OCI-LY3 (cell line): ENCODE results near the gene WWOX.

ENCODE experiments used
- H2AFZ ChIP-seq: fragments of 200-600, 300-600 bp; shearing (Covaris generic); 2 replicates; pipeline ENCODE4 v1.6.0; 2014; ENCODE audit warnings: antibody characterized with exemption, low read depth, low read length
- H3K27ac ChIP-seq: fragments of 200-600, 300-600 bp; sonication (generic); 2 replicates; pipeline ENCODE4 v1.5.1; 2014; ENCODE audit warnings: mild to moderate bottlenecking, low read length, moderate library complexity, mixed read lengths
- H3K27me3 ChIP-seq: fragments of 200-600, 300-600 bp; sonication (generic); 2 replicates; pipeline ENCODE4 v1.6.1; 2014; ENCODE audit warnings: low read depth, low read length, mixed read lengths
- H3K36me3 ChIP-seq: fragments of 200-600, 300-600 bp; sonication (generic); replicated peaks from 2 replicates; pipeline ENCODE3; 2014; ENCODE audit warnings: low read depth, low read length, mixed read lengths
- H3K4me1 ChIP-seq: fragments of 300-600, 200-600 bp; sonication (generic); 2 replicates; pipeline ENCODE4 v1.6.1; 2014; ENCODE audit warnings: low read length, mixed read lengths
- H3K4me2 ChIP-seq: fragments of 200-600, 300-600 bp; sonication (generic); 2 replicates; pipeline ENCODE4 v1.6.1; 2014; ENCODE audit warnings: low read length, mixed read lengths
- H3K4me3 ChIP-seq: fragments of 300-600, 200-600 bp; sonication (generic); 2 replicates; pipeline ENCODE4 v1.5.1; 2014; ENCODE audit warnings: antibody characterized with exemption, mild to moderate bottlenecking, low read length, moderate library complexity
- H3K79me2 ChIP-seq: fragments of 300-600, 200-600 bp; shearing (Covaris generic); 2 replicates; pipeline ENCODE4 v1.6.1; 2014; ENCODE audit warnings: mild to moderate bottlenecking, low read length, mixed read lengths
- H3K9ac ChIP-seq: fragments of 300-600, 200-600 bp; shearing (Covaris generic); 2 replicates; pipeline ENCODE4 v1.6.0; 2014; ENCODE audit warnings: mild to moderate bottlenecking, low read length, moderate library complexity
- H3K9me3 ChIP-seq: fragments of 200-600, 300-600 bp; shearing (Covaris generic); 2 replicates; pipeline ENCODE4 v1.6.1; 2014; ENCODE audit warnings: low read length, mixed read lengths; ENCODE audit not compliant: insufficient read depth
- H4K20me1 ChIP-seq: fragments of 200-600, 300-600 bp; sonication (generic); 2 replicates; pipeline ENCODE4 v1.6.1; 2016; ENCODE audit warnings: low read length, mixed read lengths; ENCODE audit not compliant: insufficient read depth
- EZH2phosphoT487 ChIP-seq: fragments of 200-600 bp; shearing (Covaris generic); IDR thresholded peaks from 2 replicates; pipeline ENCODE4 v1.6.1; 2018; ENCODE audit warnings: antibody characterized with exemption, mixed run types, low read depth
- TF ChIP-seq, protein P1 (sequence below): fragments of 200-600, 300-600 bp; sonication (generic); IDR thresholded peaks from 2 replicates; pipeline ENCODE4 v1.5.1; 2014; ENCODE audit warnings: antibody characterized with exemption, low read length, low read depth

WWOX gene

DNA sequence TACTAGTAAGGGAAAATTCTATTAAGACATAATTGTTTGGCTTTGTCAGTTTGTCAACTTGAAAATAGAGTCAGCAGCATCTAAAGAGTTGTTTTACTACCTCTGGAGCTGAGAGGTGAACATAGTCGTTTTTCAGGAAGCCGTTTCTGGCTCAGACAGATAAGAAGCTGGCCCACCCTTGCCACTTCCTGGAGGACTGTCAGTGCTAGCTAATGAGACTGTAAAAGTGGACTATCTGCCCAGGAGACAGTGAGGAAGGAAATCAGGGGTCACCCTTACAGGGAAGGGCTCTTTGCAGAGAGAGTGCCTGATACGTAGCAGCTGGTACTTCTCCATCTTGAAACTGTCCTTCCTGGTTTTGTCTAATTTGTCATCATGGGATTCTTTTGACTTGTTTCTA, 328.7 kb downstream of the WWOX start:
- TF ChIP-seq, protein P1, sequence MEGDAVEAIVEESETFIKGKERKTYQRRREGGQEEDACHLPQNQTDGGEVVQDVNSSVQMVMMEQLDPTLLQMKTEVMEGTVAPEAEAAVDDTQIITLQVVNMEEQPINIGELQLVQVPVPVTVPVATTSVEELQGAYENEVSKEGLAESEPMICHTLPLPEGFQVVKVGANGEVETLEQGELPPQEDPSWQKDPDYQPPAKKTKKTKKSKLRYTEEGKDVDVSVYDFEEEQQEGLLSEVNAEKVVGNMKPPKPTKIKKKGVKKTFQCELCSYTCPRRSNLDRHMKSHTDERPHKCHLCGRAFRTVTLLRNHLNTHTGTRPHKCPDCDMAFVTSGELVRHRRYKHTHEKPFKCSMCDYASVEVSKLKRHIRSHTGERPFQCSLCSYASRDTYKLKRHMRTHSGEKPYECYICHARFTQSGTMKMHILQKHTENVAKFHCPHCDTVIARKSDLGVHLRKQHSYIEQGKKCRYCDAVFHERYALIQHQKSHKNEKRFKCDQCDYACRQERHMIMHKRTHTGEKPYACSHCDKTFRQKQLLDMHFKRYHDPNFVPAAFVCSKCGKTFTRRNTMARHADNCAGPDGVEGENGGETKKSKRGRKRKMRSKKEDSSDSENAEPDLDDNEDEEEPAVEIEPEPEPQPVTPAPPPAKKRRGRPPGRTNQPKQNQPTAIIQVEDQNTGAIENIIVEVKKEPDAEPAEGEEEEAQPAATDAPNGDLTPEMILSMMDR = no peak
- no peak for TF ChIP-seq EZH2phosphoT487
- H3K4me3 ChIP-seq = no peak overlapping the region
- H3K79me2 ChIP-seq = no peaks in the 10 kb centered on the region
- H3K27ac ChIP-seq = no peak overlapping the region
- no peak overlapping the region for H3K9ac ChIP-seq
- no peaks in the 10 kb centered on the region for H3K36me3 ChIP-seq
- no peak overlapping the region for H3K4me2 ChIP-seq
- H4K20me1 ChIP-seq = no peaks in the 10 kb centered on the region
- no peaks in the 10 kb centered on the region for H3K27me3 ChIP-seq
- no peak overlapping the region for H2AFZ ChIP-seq
- H3K9me3 ChIP-seq = no peaks in the 10 kb centered on the region
- no peaks in the 10 kb centered on the region for H3K4me1 ChIP-seq

GRCh38 chr16:78430281-78430680, 330.8 kb downstream of the WWOX start:
- no peak overlapping the region for H3K9ac ChIP-seq
- no peak overlapping the region for H3K4me2 ChIP-seq
- no peaks in the 10 kb centered on the region for H3K4me1 ChIP-seq
- no peak overlapping the region for H2AFZ ChIP-seq
- no peaks in the 10 kb centered on the region for H4K20me1 ChIP-seq
- no peaks in the 10 kb centered on the region for H3K36me3 ChIP-seq
- H3K4me3 ChIP-seq = no peak overlapping the region
- no peaks in the 10 kb centered on the region for H3K9me3 ChIP-seq
- no peaks in the 10 kb centered on the region for H3K27me3 ChIP-seq
- H3K27ac ChIP-seq = no peak overlapping the region
- no peak for TF ChIP-seq EZH2phosphoT487
- TF ChIP-seq, protein P1 = no peak
- H3K79me2 ChIP-seq = no peaks in the 10 kb centered on the region

DNA sequence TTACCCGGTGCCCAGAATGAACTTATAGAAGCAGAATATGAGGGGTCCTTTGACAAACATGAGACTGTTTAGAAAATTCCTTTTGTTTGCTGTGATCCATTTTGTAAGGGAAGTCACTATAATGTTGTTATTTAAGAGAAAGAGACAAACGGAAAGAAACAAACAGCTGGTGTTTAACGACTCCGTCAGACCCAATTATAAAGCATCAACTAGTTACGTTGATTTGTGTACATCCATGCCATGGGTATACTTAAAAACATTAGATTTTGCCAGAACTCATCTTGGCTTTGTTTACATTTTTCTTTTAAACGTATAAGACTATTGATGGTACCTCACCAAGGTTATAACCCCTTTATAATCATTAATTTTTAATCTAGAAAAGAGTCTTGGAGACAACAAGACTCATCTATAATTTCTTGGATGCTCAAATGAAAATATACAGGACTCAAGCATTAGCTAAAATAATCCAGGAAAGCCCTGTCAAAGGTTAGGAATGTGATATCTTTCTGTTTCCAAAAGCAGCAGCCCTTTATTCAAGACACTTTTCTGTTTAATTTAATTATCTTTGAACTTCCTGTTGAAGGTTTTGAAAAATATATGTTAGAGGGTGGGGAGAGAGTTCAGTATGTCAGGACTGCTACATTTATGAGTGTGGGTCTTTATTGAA, 331.7 kb downstream of the WWOX start:
- Histone ChIP-seq H3K36me3 (no peaks in the 10 kb centered on the region), H4K20me1 (no peaks in the 10 kb centered on the region), H3K27ac (no peak overlapping the region), H3K4me2 (no peak overlapping the region), H3K27me3 (no peaks in the 10 kb centered on the region), H3K9ac (no peak overlapping the region), H3K79me2 (no peaks in the 10 kb centered on the region), H3K9me3 (no peaks in the 10 kb centered on the region), H3K4me1 (no peaks in the 10 kb centered on the region), H2AFZ (no peak overlapping the region), H3K4me3 (no peak overlapping the region)
- TF ChIP-seq EZH2phosphoT487 = no peak
- TF ChIP-seq, protein P1 = no peak

DNA sequence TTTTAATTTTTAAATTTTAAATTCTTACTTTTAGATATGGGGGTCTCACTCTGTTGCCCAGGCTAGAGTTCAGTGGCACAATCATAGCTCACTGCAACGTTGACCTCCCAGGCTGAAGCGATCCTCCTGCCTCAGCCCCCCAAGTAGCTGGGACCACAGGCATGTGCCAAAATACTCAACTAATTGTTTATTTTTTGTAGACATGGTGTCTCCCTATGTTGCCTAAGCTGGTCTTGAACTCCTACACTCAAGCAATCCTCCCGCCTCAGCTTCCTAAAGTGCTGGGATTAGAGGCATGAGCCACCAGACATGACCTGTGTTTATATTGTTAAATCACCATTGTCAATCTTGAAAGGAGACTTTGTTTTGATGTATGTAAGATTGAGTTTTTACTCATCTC, 332.2 kb downstream of the WWOX start:
- Histone ChIP-seq H4K20me1 (no peaks in the 10 kb centered on the region), H3K4me1 (no peaks in the 10 kb centered on the region), H3K27ac (no peak overlapping the region), H2AFZ (no peak overlapping the region), H3K79me2 (no peaks in the 10 kb centered on the region), H3K4me3 (no peak overlapping the region), H3K27me3 (no peaks in the 10 kb centered on the region), H3K9me3 (no peaks in the 10 kb centered on the region), H3K4me2 (no peak overlapping the region), H3K9ac (no peak overlapping the region), H3K36me3 (no peaks in the 10 kb centered on the region)
- TF ChIP-seq EZH2phosphoT487 = no peak
- TF ChIP-seq, protein P1 = no peak
